H1 (cell line): ENCODE measurements around the gene NETO1. TPM values are rescaled to one million over a fixed set of nuclear protein-coding genes. Genes with fewer than 3 reads are reported as not detected.

ENCODE experiments used
- CTCF ChIA-PET: fragments of 300-600 bp; sonication (Branson Sonifier 250); formaldehyde crosslinking; loops from one replicate; lab custom pipeline; 2021; ENCODE audit not compliant: partially characterized antibody; lab: Charles Lee
- POLR2A ChIA-PET: fragments of 300-600 bp; sonication (Branson Sonifier 250); formaldehyde crosslinking; loops from one replicate; lab custom pipeline; 2021; ENCODE audit warnings: inconsistent platforms; ENCODE audit not compliant: partially characterized antibody; lab: Charles Lee
- DNase-seq, 2 experiments: peaks; one replicate each; pipeline versions ENCODE4 v3.0.0 to v3.0.0-alpha.2; 2010 to 2022; ENCODE audit warnings: low spot score in 2 of 2, low read depth in 1 of 2, mixed read lengths in 1 of 2
- FAIRE-seq: peaks from 2 replicates; lab custom pipeline; 2011; peaks lifted over from hg19 to GRCh38; lab: Jason Lieb, UNC
- H2AFZ ChIP-seq: 2 replicates; pipeline ENCODE4 v1.8.1; 2012; ENCODE audit warnings: low read length, inconsistent platforms
- H2AK5ac ChIP-seq: 2 replicates; pipeline ENCODE4 v1.6.1; 2013; ENCODE audit warnings: low read depth, low read length
- H2BK120ac ChIP-seq: replicated peaks from 2 replicates; pipeline ENCODE3; 2013; ENCODE audit warnings: low read depth, low read length, inconsistent platforms
- H2BK12ac ChIP-seq: 2 replicates; pipeline ENCODE4 v1.6.1; 2013; ENCODE audit warnings: low read depth, low read length
- H2BK15ac ChIP-seq: 2 replicates; pipeline ENCODE4 v1.6.1; 2013; ENCODE audit warnings: low read length
- H2BK20ac ChIP-seq: 2 replicates; pipeline ENCODE4 v1.6.1; 2013; ENCODE audit warnings: low read length
- H2BK5ac ChIP-seq: 2 replicates; pipeline ENCODE4 v1.6.1; 2013; ENCODE audit warnings: low read depth, low read length
- H3K14ac ChIP-seq: 2 replicates; pipeline ENCODE4 v1.6.1; 2013; ENCODE audit warnings: inconsistent platforms; ENCODE audit not compliant: insufficient read length
- H3K18ac ChIP-seq: 2 replicates; pipeline ENCODE4 v1.6.1; 2013; ENCODE audit warnings: low read length; ENCODE audit errors: extremely low read depth
- H3K23ac ChIP-seq: 2 replicates; pipeline ENCODE4 v1.6.1; 2013; ENCODE audit warnings: inconsistent platforms; ENCODE audit not compliant: insufficient read length
- H3K23me2 ChIP-seq: 2 replicates; pipeline ENCODE4 v1.6.1; 2013; ENCODE audit warnings: low read depth, low read length
- H3K27ac ChIP-seq: 2 replicates; pipeline ENCODE4 v1.6.1; 2011; ENCODE audit warnings: low read depth, low read length, inconsistent platforms
- H3K27me3 ChIP-seq, 4 experiments: replicated peaks in 1 of 4; 1 replicate in 1 of 4; 2 replicates in 3 of 4; pipeline versions ENCODE4 v1.6.1 to v1.8.1; 2011 to 2013; ENCODE audit warnings: low read length in 3 of 4, mild to moderate bottlenecking in 3 of 4, inconsistent platforms in 2 of 4, mixed read lengths in 2 of 4, moderate library complexity in 1 of 4; ENCODE audit not compliant: control insufficient read depth in 3 of 4, insufficient read depth in 3 of 4; ENCODE audit errors: extremely low read depth in 1 of 4
- H3K36me3 ChIP-seq, 4 experiments: 2 replicates each; pipeline versions ENCODE4 v1.6.1 to v1.8.1; 2011 to 2013; ENCODE audit warnings: mild to moderate bottlenecking in 4 of 4, low read length in 3 of 4, moderate library complexity in 2 of 4, control low read depth in 1 of 4, inconsistent platforms in 1 of 4; ENCODE audit not compliant: insufficient read depth in 4 of 4, control insufficient read depth in 2 of 4
- H3K4ac ChIP-seq: replicated peaks from 2 replicates; pipeline ENCODE3; 2013; ENCODE audit warnings: low read length, low read depth, mixed read lengths, inconsistent platforms; ENCODE audit not compliant: insufficient read length
- H3K4me1 ChIP-seq, 4 experiments: replicated peaks in 1 of 4; 1 replicate in 1 of 4; 2 replicates in 3 of 4; pipeline versions ENCODE4 v1.6.1 to v1.8.1; 2011 to 2013; ENCODE audit warnings: low read length in 3 of 4, inconsistent platforms in 2 of 4, mixed read lengths in 1 of 4; ENCODE audit not compliant: insufficient read depth in 4 of 4, control insufficient read depth in 3 of 4
- H3K4me2 ChIP-seq, 2 experiments: 2 replicates each; pipeline versions ENCODE4 v1.6.1 to v1.8.1; 2011 to 2013; ENCODE audit warnings: low read depth in 2 of 2, low read length in 2 of 2, control low read depth in 1 of 2, inconsistent platforms in 1 of 2, mild to moderate bottlenecking in 1 of 2; ENCODE audit not compliant: insufficient read depth in 1 of 2
- H3K4me3 ChIP-seq, 4 experiments: fragments of 200-600, 300-600 bp in 1 of 4; sonication (generic), shearing (Covaris generic), sonication (Bioruptor Twin) in 1 of 4; 2 replicates each; pipeline versions ENCODE4 v1.5.1 to v1.8.1; 2011 to 2016; ENCODE audit warnings: low read length in 4 of 4, low read depth in 3 of 4, control low read depth in 2 of 4, inconsistent platforms in 2 of 4, mild to moderate bottlenecking in 2 of 4, mixed read lengths in 1 of 4, moderate library complexity in 1 of 4; ENCODE audit not compliant: insufficient read depth in 2 of 4; ENCODE audit errors: extremely low read depth in 1 of 4
- H3K56ac ChIP-seq: replicated peaks from 2 replicates; pipeline ENCODE3; 2013; ENCODE audit warnings: low read depth, mild to moderate bottlenecking, mixed read lengths, low read length, inconsistent platforms; ENCODE audit not compliant: insufficient read length
- H3K79me1 ChIP-seq: 2 replicates; pipeline ENCODE4 v1.6.1; 2013; ENCODE audit warnings: low read depth, low read length, control low read depth
- H3K79me2 ChIP-seq, 2 experiments: 2 replicates each; pipeline versions ENCODE4 v1.6.1 to v1.8.1; 2012 to 2013; ENCODE audit warnings: low read length in 2 of 2, mild to moderate bottlenecking in 2 of 2, inconsistent platforms in 1 of 2; ENCODE audit not compliant: insufficient read depth in 2 of 2, control insufficient read depth in 1 of 2
- H3K9ac ChIP-seq, 4 experiments: replicated peaks in 1 of 4; 1 replicate in 1 of 4; 2 replicates in 3 of 4; pipeline versions ENCODE4 v1.6.1 to v1.8.1; 2011 to 2013; ENCODE audit warnings: low read depth in 3 of 4, low read length in 3 of 4, control low read depth in 2 of 4, mild to moderate bottlenecking in 2 of 4, moderate library complexity in 2 of 4, inconsistent platforms in 1 of 4; ENCODE audit errors: extremely low read depth in 1 of 4
- H3K9me3 ChIP-seq, 2 experiments: 2 replicates each; pipeline versions ENCODE4 v1.6.1 to v1.8.1; 2012 to 2013; ENCODE audit warnings: mild to moderate bottlenecking in 2 of 2, moderate library complexity in 2 of 2, control low read depth in 1 of 2, inconsistent platforms in 1 of 2, low read depth in 1 of 2, low read length in 1 of 2, mixed read lengths in 1 of 2; ENCODE audit not compliant: insufficient read depth in 2 of 2
- H4K20me1 ChIP-seq, 2 experiments: replicated peaks in 1 of 2; 2 replicates each; pipeline versions ENCODE3 to v1.8.1; 2011 to 2013; ENCODE audit warnings: inconsistent platforms in 2 of 2, low read length in 2 of 2, mild to moderate bottlenecking in 1 of 2; ENCODE audit not compliant: insufficient read depth in 2 of 2, control insufficient read depth in 1 of 2
- H4K5ac ChIP-seq: 2 replicates; pipeline ENCODE4 v1.6.1; 2013; ENCODE audit warnings: low read length, low read depth, mixed read lengths, inconsistent platforms; ENCODE audit not compliant: insufficient read length
- H4K8ac ChIP-seq: 2 replicates; pipeline ENCODE4 v1.8.0; 2013; ENCODE audit warnings: mild to moderate bottlenecking, moderate library complexity, low read length, inconsistent platforms; ENCODE audit not compliant: insufficient read depth; ENCODE audit errors: extremely low read depth
- H4K91ac ChIP-seq: replicated peaks from 2 replicates; pipeline ENCODE3; 2013; ENCODE audit warnings: low read length, mixed read lengths, inconsistent platforms; ENCODE audit not compliant: insufficient read length
- HDAC2 ChIP-seq, 2 experiments: fragments of 300-600 bp in 1 of 2; sonication (generic) in 1 of 2; IDR thresholded peaks; 2 replicates each; pipeline ENCODE4 v1.6.1; 2011 to 2012; ENCODE audit warnings: low read depth in 2 of 2, low read length in 2 of 2, mild to moderate bottlenecking in 2 of 2, moderate library complexity in 2 of 2, borderline replicate concordance in 1 of 2, inconsistent platforms in 1 of 2
- MAX ChIP-seq: IDR thresholded peaks from 2 replicates; pipeline ENCODE4 v1.6.1; 2012; ENCODE audit warnings: inconsistent platforms
- NANOG ChIP-seq: IDR thresholded peaks from 2 replicates; pipeline ENCODE4 v1.6.1; 2011; ENCODE audit warnings: low read length, low read depth, mild to moderate bottlenecking, inconsistent platforms; ENCODE audit not compliant: insufficient read depth, poor library complexity, severe bottlenecking
- RAD21 ChIP-seq, 2 experiments: IDR thresholded peaks in 1 of 2; conservative IDR thresholded peaks in 1 of 2; 2 replicates each; pipeline ENCODE4 v1.6.1; 2011; ENCODE audit warnings: low read depth in 2 of 2, low read length in 2 of 2, improper control_type of control experiment in 1 of 2, inconsistent platforms in 1 of 2, mild to moderate bottlenecking in 1 of 2, moderate library complexity in 1 of 2
- RNF2 ChIP-seq: fragments of 200-900, 300-1000 bp; sonication (generic); IDR thresholded peaks from 2 replicates; pipeline ENCODE4 v1.7.1; 2016; ENCODE audit warnings: borderline replicate concordance, low read depth, mild to moderate bottlenecking, antibody characterized with exemption, low read length; ENCODE audit not compliant: poor library complexity, severe bottlenecking; ENCODE audit errors: missing control alignments
- SAP30 ChIP-seq: fragments of 300-600 bp; sonication (generic); IDR thresholded peaks from 2 replicates; pipeline ENCODE4 v1.7.1; 2012; ENCODE audit warnings: low read length, moderate library complexity, mild to moderate bottlenecking, inconsistent platforms; ENCODE audit not compliant: insufficient read depth, insufficient replicate concordance
- SIN3A ChIP-seq, 2 experiments: IDR thresholded peaks in 1 of 2; conservative IDR thresholded peaks in 1 of 2; 2 replicates each; pipeline ENCODE4 v1.6.1; 2011 to 2012; ENCODE audit warnings: low read length in 2 of 2, improper control_type of control experiment in 1 of 2, low read depth in 1 of 2, mild to moderate bottlenecking in 1 of 2
- SRF ChIP-seq: IDR thresholded peaks from 2 replicates; pipeline ENCODE4 v1.6.1; 2011; ENCODE audit warnings: mild to moderate bottlenecking, low read depth, low read length, moderate library complexity
- TCF12 ChIP-seq: IDR thresholded peaks from 2 replicates; pipeline ENCODE4 v1.6.1; 2011; ENCODE audit warnings: low read depth, mild to moderate bottlenecking, low read length
- WGBS, 2 experiments: shearing (Covaris generic) in 1 of 2; methylation state at CpG; one replicate each; pipeline versions ENCODE4 v1.1.6 to v1.1.7; 2013 to 2015; ENCODE audit warnings: low lambda C conversion rate in 2 of 2, mixed read lengths in 2 of 2, inconsistent platforms in 1 of 2, low coverage in 1 of 2, missing lambda C conversion rate in 1 of 2; ENCODE audit not compliant: insufficient replicate concordance in 2 of 2, insufficient coverage in 1 of 2, insufficient read length in 1 of 2; ENCODE audit errors: extremely low coverage in 1 of 2, missing lambda C conversion rate in 1 of 2; 5-methylcytosine and 5-hydroxymethylcytosine counted together
- polyA plus RNA-seq, 7 experiments: library from polyadenylated mRNA; depleted of rRNA in 3 of 7; stranded (reverse) in 5 of 7; unstranded in 2 of 7; fragments of >200 nt in 5 of 7; fragments of 200-250 nt in 2 of 7; gene quantifications; 1 replicate in 5 of 7; 2 replicates in 1 of 7; 4 replicates in 1 of 7; pipeline versions ENCODE4 v1.2.1 to v1.2.3, GENCODE V29; 2011 to 2013; ENCODE audit warnings: missing spikeins in 2 of 7, mixed read lengths in 2 of 7
- total RNA-seq: library from RNA; stranded (reverse); fragmentation: NEBNext Ultra II Directional; extraction: Animal tissue kit (Norgen Biotek cat#: 25700); gene quantifications from 2 replicates; pipeline ENCODE4 v1.2.1, GENCODE V29; 2021

Gene NETO1
- total and polyA plus RNA-seq, 2 of the 8 experiments (the other 6 are each of a cell fraction or from before 2014, with no cell fraction given), result 3.0 to 19.3 TPM

GRCh38 chr18:72878143-72878542 lies 10.4 kb upstream of the NETO1 start:
- Histone ChIP-seq H4K8ac (no peak overlapping the region), H3K79me2 (no peaks in the 10 kb centered on the region), H4K20me1 (no peaks in the 10 kb centered on the region), H3K9me3 (no peaks in the 10 kb centered on the region), H2BK15ac (no peak overlapping the region), H3K23me2 (no peaks in the 10 kb centered on the region), H2BK12ac (no peak overlapping the region), H3K27me3 (no peaks in the 10 kb centered on the region), H4K91ac (no peak overlapping the region), H2AK5ac (no peak overlapping the region), H3K27ac (no peak overlapping the region), H2BK20ac (no peak overlapping the region), H3K4me2 (no peak overlapping the region), H3K79me1 (no peaks in the 10 kb centered on the region), H2AFZ (no peak overlapping the region), H3K18ac (no peak overlapping the region), H3K9ac (no peak overlapping the region), H3K36me3 (no peaks in the 10 kb centered on the region), H3K14ac (no peak overlapping the region), H2BK5ac (no peak overlapping the region), H3K4ac (no peak overlapping the region), H3K23ac (no peak overlapping the region), H4K5ac (no peak overlapping the region), H3K4me3 (no peak overlapping the region), H2BK120ac (no peak overlapping the region), H3K4me1 (peaks cover 0 to 3% (median 0%) of the 10 kb centered on the region in 4 experiments; a peak in 2 of 7 replicates), H3K56ac (no peak overlapping the region)
- CTCF ChIA-PET, result no interaction called here
- WGBS, 2 experiments, result 84% methylated on average over 2 of the region's 2 CpGs; no CpG with 5 or more reads in 1 of the 2 experiments
- POLR2A ChIA-PET, result no interaction called here
- no peak for FAIRE-seq
- no peak for DNase-seq
- TF ChIP-seq HDAC2 (IDR thresholded peaks at IDR 0.05; ENCODE audit: borderline replicate concordance in 1 of 2, low read depth in 2 of 2, low read length in 2 of 2), result no peak
- TF ChIP-seq SAP30, result no peak
- TF ChIP-seq SRF, result no peak
- no peak for TF ChIP-seq MAX
- no peak for TF ChIP-seq SIN3A (conservative IDR thresholded peaks at IDR 0.05 in 1 of 2, IDR thresholded peaks at IDR 0.05 in 1 of 2; ENCODE audit: low read depth in 1 of 2, low read length in 2 of 2)
- no peak for TF ChIP-seq NANOG
- no peak for TF ChIP-seq RNF2
- TF ChIP-seq TCF12, result no peak
- no peak for TF ChIP-seq RAD21 (IDR thresholded peaks at IDR 0.05 in 1 of 2, conservative IDR thresholded peaks at IDR 0.05 in 1 of 2; ENCODE audit: low read depth in 2 of 2, low read length in 2 of 2)
